H1 (cell line): ENCODE data around the gene GGN. TPM values are rescaled to one million over a fixed set of nuclear protein-coding genes. Genes with fewer than 3 reads are reported as not detected.
A peak's percentile ranks its signal among the peaks of the same experiment; 100 is the strongest.

ENCODE experiments used
- CTCF ChIA-PET: fragments of 300-600 bp; sonication (Branson Sonifier 250); formaldehyde crosslinking; loops from one replicate; lab custom pipeline; 2021; ENCODE audit not compliant: partially characterized antibody; lab: Charles Lee
- POLR2A ChIA-PET: fragments of 300-600 bp; sonication (Branson Sonifier 250); formaldehyde crosslinking; loops from one replicate; lab custom pipeline; 2021; ENCODE audit warnings: inconsistent platforms; ENCODE audit not compliant: partially characterized antibody; lab: Charles Lee
- DNase-seq, 2 experiments: peaks; one replicate each; pipeline versions ENCODE4 v3.0.0 to v3.0.0-alpha.2; 2010 to 2022; ENCODE audit warnings: low spot score in 2 of 2, low read depth in 1 of 2, mixed read lengths in 1 of 2
- FAIRE-seq: peaks from 2 replicates; lab custom pipeline; 2011; peaks lifted over from hg19 to GRCh38; lab: Jason Lieb, UNC
- H2AFZ ChIP-seq: 2 replicates; pipeline ENCODE4 v1.8.1; 2012; ENCODE audit warnings: low read length, inconsistent platforms
- H2AK5ac ChIP-seq: 2 replicates; pipeline ENCODE4 v1.6.1; 2013; ENCODE audit warnings: low read depth, low read length
- H2BK120ac ChIP-seq: replicated peaks from 2 replicates; pipeline ENCODE3; 2013; ENCODE audit warnings: low read depth, low read length, inconsistent platforms
- H2BK12ac ChIP-seq: 2 replicates; pipeline ENCODE4 v1.6.1; 2013; ENCODE audit warnings: low read depth, low read length
- H2BK15ac ChIP-seq: 2 replicates; pipeline ENCODE4 v1.6.1; 2013; ENCODE audit warnings: low read length
- H2BK20ac ChIP-seq: 2 replicates; pipeline ENCODE4 v1.6.1; 2013; ENCODE audit warnings: low read length
- H2BK5ac ChIP-seq: 2 replicates; pipeline ENCODE4 v1.6.1; 2013; ENCODE audit warnings: low read depth, low read length
- H3K14ac ChIP-seq: 2 replicates; pipeline ENCODE4 v1.6.1; 2013; ENCODE audit warnings: inconsistent platforms; ENCODE audit not compliant: insufficient read length
- H3K18ac ChIP-seq: 2 replicates; pipeline ENCODE4 v1.6.1; 2013; ENCODE audit warnings: low read length; ENCODE audit errors: extremely low read depth
- H3K23ac ChIP-seq: 2 replicates; pipeline ENCODE4 v1.6.1; 2013; ENCODE audit warnings: inconsistent platforms; ENCODE audit not compliant: insufficient read length
- H3K23me2 ChIP-seq: 2 replicates; pipeline ENCODE4 v1.6.1; 2013; ENCODE audit warnings: low read depth, low read length
- H3K27ac ChIP-seq: 2 replicates; pipeline ENCODE4 v1.6.1; 2011; ENCODE audit warnings: low read depth, low read length, inconsistent platforms
- H3K27me3 ChIP-seq, 4 experiments: replicated peaks in 1 of 4; 1 replicate in 1 of 4; 2 replicates in 3 of 4; pipeline versions ENCODE4 v1.6.1 to v1.8.1; 2011 to 2013; ENCODE audit warnings: low read length in 3 of 4, mild to moderate bottlenecking in 3 of 4, inconsistent platforms in 2 of 4, mixed read lengths in 2 of 4, moderate library complexity in 1 of 4; ENCODE audit not compliant: control insufficient read depth in 3 of 4, insufficient read depth in 3 of 4; ENCODE audit errors: extremely low read depth in 1 of 4
- H3K36me3 ChIP-seq, 4 experiments: 2 replicates each; pipeline versions ENCODE4 v1.6.1 to v1.8.1; 2011 to 2013; ENCODE audit warnings: mild to moderate bottlenecking in 4 of 4, low read length in 3 of 4, moderate library complexity in 2 of 4, control low read depth in 1 of 4, inconsistent platforms in 1 of 4; ENCODE audit not compliant: insufficient read depth in 4 of 4, control insufficient read depth in 2 of 4
- H3K4ac ChIP-seq: replicated peaks from 2 replicates; pipeline ENCODE3; 2013; ENCODE audit warnings: low read length, low read depth, mixed read lengths, inconsistent platforms; ENCODE audit not compliant: insufficient read length
- H3K4me1 ChIP-seq, 4 experiments: replicated peaks in 1 of 4; 1 replicate in 1 of 4; 2 replicates in 3 of 4; pipeline versions ENCODE4 v1.6.1 to v1.8.1; 2011 to 2013; ENCODE audit warnings: low read length in 3 of 4, inconsistent platforms in 2 of 4, mixed read lengths in 1 of 4; ENCODE audit not compliant: insufficient read depth in 4 of 4, control insufficient read depth in 3 of 4
- H3K4me2 ChIP-seq, 2 experiments: 2 replicates each; pipeline versions ENCODE4 v1.6.1 to v1.8.1; 2011 to 2013; ENCODE audit warnings: low read depth in 2 of 2, low read length in 2 of 2, control low read depth in 1 of 2, inconsistent platforms in 1 of 2, mild to moderate bottlenecking in 1 of 2; ENCODE audit not compliant: insufficient read depth in 1 of 2
- H3K4me3 ChIP-seq, 4 experiments: fragments of 200-600, 300-600 bp in 1 of 4; sonication (generic), shearing (Covaris generic), sonication (Bioruptor Twin) in 1 of 4; 2 replicates each; pipeline versions ENCODE4 v1.5.1 to v1.8.1; 2011 to 2016; ENCODE audit warnings: low read length in 4 of 4, low read depth in 3 of 4, control low read depth in 2 of 4, inconsistent platforms in 2 of 4, mild to moderate bottlenecking in 2 of 4, mixed read lengths in 1 of 4, moderate library complexity in 1 of 4; ENCODE audit not compliant: insufficient read depth in 2 of 4; ENCODE audit errors: extremely low read depth in 1 of 4
- H3K56ac ChIP-seq: replicated peaks from 2 replicates; pipeline ENCODE3; 2013; ENCODE audit warnings: low read depth, mild to moderate bottlenecking, mixed read lengths, low read length, inconsistent platforms; ENCODE audit not compliant: insufficient read length
- H3K79me1 ChIP-seq: 2 replicates; pipeline ENCODE4 v1.6.1; 2013; ENCODE audit warnings: low read depth, low read length, control low read depth
- H3K79me2 ChIP-seq, 2 experiments: 2 replicates each; pipeline versions ENCODE4 v1.6.1 to v1.8.1; 2012 to 2013; ENCODE audit warnings: low read length in 2 of 2, mild to moderate bottlenecking in 2 of 2, inconsistent platforms in 1 of 2; ENCODE audit not compliant: insufficient read depth in 2 of 2, control insufficient read depth in 1 of 2
- H3K9ac ChIP-seq, 4 experiments: replicated peaks in 1 of 4; 1 replicate in 1 of 4; 2 replicates in 3 of 4; pipeline versions ENCODE4 v1.6.1 to v1.8.1; 2011 to 2013; ENCODE audit warnings: low read depth in 3 of 4, low read length in 3 of 4, control low read depth in 2 of 4, mild to moderate bottlenecking in 2 of 4, moderate library complexity in 2 of 4, inconsistent platforms in 1 of 4; ENCODE audit errors: extremely low read depth in 1 of 4
- H3K9me3 ChIP-seq, 2 experiments: 2 replicates each; pipeline versions ENCODE4 v1.6.1 to v1.8.1; 2012 to 2013; ENCODE audit warnings: mild to moderate bottlenecking in 2 of 2, moderate library complexity in 2 of 2, control low read depth in 1 of 2, inconsistent platforms in 1 of 2, low read depth in 1 of 2, low read length in 1 of 2, mixed read lengths in 1 of 2; ENCODE audit not compliant: insufficient read depth in 2 of 2
- H4K20me1 ChIP-seq, 2 experiments: replicated peaks in 1 of 2; 2 replicates each; pipeline versions ENCODE3 to v1.8.1; 2011 to 2013; ENCODE audit warnings: inconsistent platforms in 2 of 2, low read length in 2 of 2, mild to moderate bottlenecking in 1 of 2; ENCODE audit not compliant: insufficient read depth in 2 of 2, control insufficient read depth in 1 of 2
- H4K5ac ChIP-seq: 2 replicates; pipeline ENCODE4 v1.6.1; 2013; ENCODE audit warnings: low read length, low read depth, mixed read lengths, inconsistent platforms; ENCODE audit not compliant: insufficient read length
- H4K8ac ChIP-seq: 2 replicates; pipeline ENCODE4 v1.8.0; 2013; ENCODE audit warnings: mild to moderate bottlenecking, moderate library complexity, low read length, inconsistent platforms; ENCODE audit not compliant: insufficient read depth; ENCODE audit errors: extremely low read depth
- H4K91ac ChIP-seq: replicated peaks from 2 replicates; pipeline ENCODE3; 2013; ENCODE audit warnings: low read length, mixed read lengths, inconsistent platforms; ENCODE audit not compliant: insufficient read length
- ASH2L ChIP-seq: fragments of 200-600, 300-600 bp; sonication (generic); IDR thresholded peaks from one replicate; pipeline ENCODE4 v1.7.1; 2017; ENCODE audit warnings: low read length
- CREB1 ChIP-seq: IDR thresholded peaks from 2 replicates; pipeline ENCODE4 v1.6.1; 2012; ENCODE audit warnings: inconsistent platforms
- MAX ChIP-seq: IDR thresholded peaks from 2 replicates; pipeline ENCODE4 v1.6.1; 2012; ENCODE audit warnings: inconsistent platforms
- PHF8 ChIP-seq: fragments of 200-600 bp; sonication (generic); conservative IDR thresholded peaks from 2 replicates; pipeline ENCODE4 v1.7.1; 2012; ENCODE audit warnings: low read depth, mild to moderate bottlenecking, inconsistent platforms, low read length, moderate library complexity
- POLR2A ChIP-seq, 2 experiments: IDR thresholded peaks; 1 replicate in 1 of 2; 2 replicates in 1 of 2; pipeline ENCODE4 v1.6.1; 2011; ENCODE audit warnings: low read depth in 2 of 2, low read length in 2 of 2, mild to moderate bottlenecking in 2 of 2; ENCODE audit errors: control extremely low read depth in 1 of 2
- SAP30 ChIP-seq: fragments of 300-600 bp; sonication (generic); IDR thresholded peaks from 2 replicates; pipeline ENCODE4 v1.7.1; 2012; ENCODE audit warnings: low read length, moderate library complexity, mild to moderate bottlenecking, inconsistent platforms; ENCODE audit not compliant: insufficient read depth, insufficient replicate concordance
- SP1 ChIP-seq: IDR thresholded peaks from 2 replicates; pipeline ENCODE4 v1.6.1; 2011; ENCODE audit warnings: low read depth, low read length
- SP4 ChIP-seq: IDR thresholded peaks from 2 replicates; pipeline ENCODE4 v1.6.1; 2012; ENCODE audit warnings: low read length, inconsistent platforms
- TCF12 ChIP-seq: IDR thresholded peaks from 2 replicates; pipeline ENCODE4 v1.6.1; 2011; ENCODE audit warnings: low read depth, mild to moderate bottlenecking, low read length
- WGBS, 2 experiments: shearing (Covaris generic) in 1 of 2; methylation state at CpG; one replicate each; pipeline versions ENCODE4 v1.1.6 to v1.1.7; 2013 to 2015; ENCODE audit warnings: low lambda C conversion rate in 2 of 2, mixed read lengths in 2 of 2, inconsistent platforms in 1 of 2, low coverage in 1 of 2, missing lambda C conversion rate in 1 of 2; ENCODE audit not compliant: insufficient replicate concordance in 2 of 2, insufficient coverage in 1 of 2, insufficient read length in 1 of 2; ENCODE audit errors: extremely low coverage in 1 of 2, missing lambda C conversion rate in 1 of 2; 5-methylcytosine and 5-hydroxymethylcytosine counted together
- long read RNA-seq, 2 experiments: library from RNA in 1 of 2; library from capped mRNA in 1 of 2; stranded (forward); transcript quantifications; one replicate each; pipeline ENCODE4 v2.0.0, GENCODE V29; 2021; ENCODE audit warnings: inconsistent platforms in 1 of 2
- polyA minus RNA-seq, 3 experiments: library from RNA; depleted of rRNA, polyadenylated mRNA; stranded (reverse); fragments of >200 nt; gene quantifications; 1 replicate in 2 of 3; 2 replicates in 1 of 3; pipeline ENCODE4 v1.2.3, GENCODE V29; 2011
- polyA plus RNA-seq, 7 experiments: library from polyadenylated mRNA; depleted of rRNA in 3 of 7; stranded (reverse) in 5 of 7; unstranded in 2 of 7; fragments of >200 nt in 5 of 7; fragments of 200-250 nt in 2 of 7; gene quantifications; 1 replicate in 5 of 7; 2 replicates in 1 of 7; 4 replicates in 1 of 7; pipeline versions ENCODE4 v1.2.1 to v1.2.3, GENCODE V29; 2011 to 2013; ENCODE audit warnings: missing spikeins in 2 of 7, mixed read lengths in 2 of 7
- total RNA-seq: library from RNA; stranded (reverse); fragmentation: NEBNext Ultra II Directional; extraction: Animal tissue kit (Norgen Biotek cat#: 25700); gene quantifications from 2 replicates; pipeline ENCODE4 v1.2.1, GENCODE V29; 2021

Gene GGN
- total RNA-seq (1.2 and 2.7 TPM in 2 replicates), polyA plus RNA-seq (2011; rRNA removed) (0.47 and 0.69 TPM in 2 replicates), polyA minus RNA-seq (2011; rRNA and poly(A)+ RNA removed) (0.06 TPM in 1 of 2 replicates, not detected in the other)
- polyA plus RNA-seq (2011; cell fraction: cytosol; rRNA removed): 0.44 TPM
- 1.5 TPM for polyA plus RNA-seq (2011; cell fraction: nucleus; rRNA removed)
- 0.79 to 1.6 TPM (median 1.0 TPM) in 4 replicates for polyA plus RNA-seq (2012, experiment 1 of 2)
- polyA plus RNA-seq (2012, experiment 2 of 2): 0.25 TPM
- 1.4 TPM for polyA plus RNA-seq (2013, experiment 1 of 2)
- 0.77 TPM for polyA plus RNA-seq (2013, experiment 2 of 2)
- not detected for polyA minus RNA-seq (2011; cell fraction: cytosol; rRNA and poly(A)+ RNA removed)
- polyA minus RNA-seq (2011; cell fraction: nucleus; rRNA and poly(A)+ RNA removed): 1.00 TPM
- long read RNA-seq, experiment 1, partial matches to known transcripts: 1 of 2 reads
- long read RNA-seq, experiment 1, other reads (novel, unspliced or antisense): 1 of 2 reads
- long read RNA-seq, experiment 2: 0 reads

- no peak within 1 kb of the TSS for H2AK5ac ChIP-seq
- TF ChIP-seq SAP30: no peak
- peak; percentile 80 for TF ChIP-seq SP4
- TF ChIP-seq MAX: 0 out of 2 replicates have a peak, but pooled peaks have one; percentile 30
- no peak for TF ChIP-seq TCF12
- peak; percentile 63; the same call in 1 of the 2 replicates for TF ChIP-seq SP1
- TF ChIP-seq POLR2A (IDR thresholded peaks at IDR 0.05; ENCODE audit: control extremely low read depth in 1 of 2, low read depth in 2 of 2, low read length in 2 of 2): no peak
- TF ChIP-seq CREB1: peak; percentile 70
- TF ChIP-seq ASH2L: peak; percentile 9
- 0 out of 2 replicates have a peak, but pooled peaks have one; percentile 20 for TF ChIP-seq PHF8
Observed at GRCh38 chr19:38387550-38388348, at the start of gene GGN. TSS of gene GGN (minus strand) at chr19:38388034. CDS start at chr19:38387261, 773 bp downstream.

More at GRCh38 chr19:38387550-38388348, at the start of gene GGN:
- peak within 1 kb of the TSS; percentile 11; the same call in 1 of the 2 replicates for H2AFZ ChIP-seq
- no peaks in the 10 kb centered on the region for H3K27me3 ChIP-seq
- H3K4me3 ChIP-seq: peak within 1 kb of the TSS; percentile 93 to 98 (median 96)
- FAIRE-seq (peak; percentile 88), DNase-seq (peak; percentile 95 to 98)
- H2BK12ac ChIP-seq: 0 out of 2 replicates have a peak within 1 kb of the TSS, but pooled peaks have one; percentile 39
- H2BK20ac ChIP-seq: no peak within 1 kb of the TSS
- ChIA-PET CTCF (interaction anchor here (0.7 to 1.1 kb wide), 6 partner anchors 27 to 155 kb away, joined by 3 read pairs; partner anchors contain the start of gene PPP1R14A), POLR2A (interaction anchor here (0.7 to 4.3 kb wide), 13 partner anchors 12 to 160 kb away, joined by 3 to 38 read pairs (median 3); partner anchors contain the start of genes C19orf33, FAM98C, PSMD8 and SPINT2)
- H3K18ac ChIP-seq: peak within 1 kb of the TSS; percentile 97
- peaks cover 0 to 7% of the 10 kb centered on the region in 2 experiments; a peak in 2 of 4 replicates for H3K79me2 ChIP-seq
- peaks cover 12% of the 10 kb centered on the region for H3K23me2 ChIP-seq
- H2BK15ac ChIP-seq: peak within 1 kb of the TSS; percentile 72; the same call in 1 of the 2 replicates
- peak within 1 kb of the TSS; percentile 74 for H3K27ac ChIP-seq
- H3K9ac ChIP-seq: peak within 1 kb of the TSS in 3 of 4 experiments; percentile 70 to 80 (median 78); a peak in 6 of 7 replicates
- H3K4ac ChIP-seq: peak within 1 kb of the TSS; percentile 87
- H3K14ac ChIP-seq: no peak within 1 kb of the TSS
- peak within 1 kb of the TSS; percentile 93 for H4K5ac ChIP-seq
- peaks cover 0 to 9% of the 10 kb centered on the region in 2 experiments for H4K20me1 ChIP-seq
- peak within 1 kb of the TSS; percentile 92 to 93 for H3K4me2 ChIP-seq
- H2BK5ac ChIP-seq: peak within 1 kb of the TSS; percentile 86; the same call in 1 of the 2 replicates
- H3K56ac ChIP-seq: peak within 1 kb of the TSS; percentile 97
- H3K23ac ChIP-seq: no peak within 1 kb of the TSS
- H2BK120ac ChIP-seq: peak within 1 kb of the TSS; percentile 82
- peaks cover 10 to 23% (median 14%) of the 10 kb centered on the region in 4 experiments for H3K4me1 ChIP-seq
- H3K36me3 ChIP-seq: peaks cover 2 to 16% (median 9%) of the 10 kb centered on the region in 4 experiments; a peak in 4 of 8 replicates
- no peaks in the 10 kb centered on the region for H3K9me3 ChIP-seq
- 3% methylated on average over 32 of the region's 51 CpGs; no CpG with 5 or more reads in 1 of the 2 experiments for WGBS, 2 experiments
- peak within 1 kb of the TSS; percentile 92 for H4K91ac ChIP-seq
- H4K8ac ChIP-seq: peak within 1 kb of the TSS; percentile 91
- peaks cover 4% of the 10 kb centered on the region; the same call in 1 of the 2 replicates for H3K79me1 ChIP-seq
